ENCODE results near the gene RRP15.

Gene RRP15

DNA sequence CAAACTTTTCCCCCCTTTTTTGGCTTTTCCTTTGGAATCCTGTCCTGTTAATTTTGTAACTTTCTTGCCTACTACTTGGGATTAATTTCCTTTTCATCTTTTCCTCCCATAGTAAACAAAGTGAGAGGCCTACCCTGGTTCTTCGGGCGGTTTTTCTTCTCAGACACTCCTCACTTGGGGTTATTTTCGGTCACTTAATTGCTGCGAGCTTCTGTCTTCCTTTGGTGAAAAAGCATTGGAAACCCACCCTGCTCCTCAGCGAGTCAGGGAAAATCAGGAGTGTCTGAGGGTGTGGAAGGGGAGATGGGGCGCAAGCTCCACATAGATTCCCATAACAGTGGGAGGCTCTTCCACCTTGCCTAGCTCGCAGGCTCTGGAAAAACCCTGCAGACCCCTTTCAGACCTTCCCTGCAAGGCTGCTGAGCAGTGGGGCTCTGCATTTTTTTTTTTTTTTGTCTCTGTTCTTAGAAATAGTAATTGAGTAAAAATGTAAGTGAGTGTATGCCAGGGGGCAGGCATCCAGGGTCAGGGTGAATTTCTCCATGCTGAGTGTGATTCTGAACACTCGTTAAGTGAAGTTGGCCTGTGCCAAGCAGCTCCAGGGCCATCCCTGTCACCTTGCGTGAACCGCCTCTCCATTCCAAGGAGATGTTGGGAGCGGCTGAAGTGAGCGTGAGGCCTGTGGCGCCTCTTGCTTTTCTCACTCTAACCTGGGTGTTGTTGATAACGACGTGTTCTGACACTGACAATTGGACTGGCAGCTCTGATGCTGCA, 80.3 kb downstream of the RRP15 start:
- H3K27ac ChIP-seq (ENCODE audit: low read length): no peak overlapping the region

DNA sequence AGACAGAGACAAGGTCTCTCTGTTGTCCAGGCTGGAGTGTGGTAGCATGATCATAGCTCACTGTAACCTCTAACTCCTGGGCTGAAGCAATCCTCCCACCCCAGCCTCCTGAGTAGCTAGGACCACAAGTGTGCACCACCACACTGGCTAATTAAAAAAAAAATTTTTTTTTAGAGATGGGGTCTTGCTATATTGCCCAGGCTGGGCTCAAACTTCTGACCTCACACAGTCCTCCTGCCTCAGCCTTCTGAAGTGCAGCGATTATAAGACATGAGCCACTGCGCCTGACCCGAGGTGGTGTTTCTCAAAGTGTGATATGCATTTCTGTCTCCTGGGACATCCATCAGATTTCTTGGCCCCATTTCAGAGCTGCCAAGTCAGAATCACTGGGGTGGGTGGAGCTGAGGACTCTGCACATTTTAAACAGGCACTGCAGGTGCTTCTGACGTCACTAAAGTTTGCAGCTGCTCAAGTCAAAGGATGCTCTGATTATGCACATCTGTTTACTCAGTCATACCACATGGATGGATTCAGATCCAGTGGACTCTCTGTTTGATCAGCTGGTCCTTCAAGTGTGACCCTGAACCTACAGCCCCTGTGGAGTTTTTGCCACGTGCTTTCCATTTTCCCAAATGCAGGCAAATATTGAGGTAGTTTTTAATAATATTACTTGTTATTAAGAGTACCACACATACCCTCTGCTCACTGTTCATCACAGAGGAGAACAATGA, 81.4 kb downstream of the RRP15 start:
- Histone ChIP-seq H3K27me3 (ENCODE audit: control insufficient read depth, insufficient read depth, low read length) (no peaks in the 10 kb centered on the region), H3K4me1 (ENCODE audit: control insufficient read depth, low read depth, low read length) (no peaks in the 10 kb centered on the region)

More for the DNA sequence above, 80.3 kb downstream of the RRP15 start:
- Histone ChIP-seq H3K4me1 (ENCODE audit: control insufficient read depth, low read depth, low read length) (no peaks in the 10 kb centered on the region), H3K4me3 (ENCODE audit: low read length) (no peak overlapping the region), H3K9ac (ENCODE audit: low read length) (no peak overlapping the region), H3K36me3 (ENCODE audit: control insufficient read depth, low read depth, low read length) (no peaks in the 10 kb centered on the region), H3K9me3 (ENCODE audit: control insufficient read depth, low read depth, low read length) (no peaks in the 10 kb centered on the region), H3K27me3 (ENCODE audit: control insufficient read depth, insufficient read depth, low read length) (no peaks in the 10 kb centered on the region)

DNA sequence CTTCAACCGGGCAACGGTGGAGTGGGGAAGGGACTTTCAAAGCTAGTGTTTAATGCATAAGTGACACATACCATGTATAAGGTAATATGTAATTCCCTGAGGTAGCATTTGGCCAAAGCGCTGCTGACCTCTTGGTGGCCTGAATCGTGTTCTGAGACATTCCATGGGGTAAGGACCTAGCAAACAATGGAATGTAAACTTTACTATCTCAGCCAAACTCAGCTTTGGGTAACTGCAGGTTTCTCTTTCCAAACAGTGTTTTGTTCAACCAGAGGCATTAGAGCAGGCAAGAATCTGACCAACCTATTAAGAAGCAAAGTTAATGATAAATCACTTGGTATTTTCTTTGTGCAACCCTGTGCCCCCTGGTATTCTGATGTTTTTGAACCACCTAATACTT, 82.0 kb downstream of the RRP15 start:
- H3K4me3 ChIP-seq (ENCODE audit: low read length): no peak overlapping the region
- H3K4me1 ChIP-seq (ENCODE audit: control insufficient read depth, low read depth, low read length): no peaks in the 10 kb centered on the region
- no peaks in the 10 kb centered on the region for H3K9me3 ChIP-seq (ENCODE audit: control insufficient read depth, low read depth, low read length)
- H3K9ac ChIP-seq (ENCODE audit: low read length): no peak overlapping the region
- H3K27me3 ChIP-seq (ENCODE audit: control insufficient read depth, insufficient read depth, low read length): no peaks in the 10 kb centered on the region
- no peaks in the 10 kb centered on the region for H3K36me3 ChIP-seq (ENCODE audit: control insufficient read depth, low read depth, low read length)
- H3K27ac ChIP-seq (ENCODE audit: low read length): no peak overlapping the region

More for the DNA sequence above, 81.4 kb downstream of the RRP15 start:
- no peak overlapping the region for H3K27ac ChIP-seq (ENCODE audit: low read length)
- no peak overlapping the region for H3K9ac ChIP-seq (ENCODE audit: low read length)
- H3K4me3 ChIP-seq (ENCODE audit: low read length): no peak overlapping the region
- H3K9me3 ChIP-seq (ENCODE audit: control insufficient read depth, low read depth, low read length): no peaks in the 10 kb centered on the region
- H3K36me3 ChIP-seq (ENCODE audit: control insufficient read depth, low read depth, low read length): no peaks in the 10 kb centered on the region

DNA sequence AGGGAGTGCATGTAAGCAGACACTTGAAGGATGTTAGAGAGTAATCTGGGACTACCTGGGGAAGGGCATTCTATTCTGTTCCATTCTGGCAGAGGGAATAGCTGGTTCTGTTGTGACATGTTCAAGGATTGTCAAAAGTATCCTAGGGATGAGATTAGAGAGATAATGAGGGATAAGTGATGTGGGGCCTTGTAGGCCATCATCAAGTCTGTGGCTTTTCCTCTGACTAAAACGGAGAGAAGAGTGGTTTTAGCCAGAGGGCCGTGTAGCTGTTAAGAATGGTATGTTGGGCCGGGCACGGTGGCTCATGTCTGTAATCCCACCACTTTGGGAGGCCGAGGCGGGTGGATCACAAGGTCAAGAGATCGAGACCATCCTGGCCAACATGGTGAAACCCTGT, 83.6 kb downstream of the RRP15 start:
- H3K9ac ChIP-seq (ENCODE audit: low read length): no peak overlapping the region
- no peaks in the 10 kb centered on the region for H3K9me3 ChIP-seq (ENCODE audit: control insufficient read depth, low read depth, low read length)
- H3K4me1 ChIP-seq (ENCODE audit: control insufficient read depth, low read depth, low read length): no peaks in the 10 kb centered on the region
- H3K36me3 ChIP-seq (ENCODE audit: control insufficient read depth, low read depth, low read length): no peaks in the 10 kb centered on the region
- H3K27ac ChIP-seq (ENCODE audit: low read length): no peak overlapping the region
- no peak overlapping the region for H3K4me3 ChIP-seq (ENCODE audit: low read length)
- H3K27me3 ChIP-seq (ENCODE audit: control insufficient read depth, insufficient read depth, low read length): no peaks in the 10 kb centered on the region

DNA sequence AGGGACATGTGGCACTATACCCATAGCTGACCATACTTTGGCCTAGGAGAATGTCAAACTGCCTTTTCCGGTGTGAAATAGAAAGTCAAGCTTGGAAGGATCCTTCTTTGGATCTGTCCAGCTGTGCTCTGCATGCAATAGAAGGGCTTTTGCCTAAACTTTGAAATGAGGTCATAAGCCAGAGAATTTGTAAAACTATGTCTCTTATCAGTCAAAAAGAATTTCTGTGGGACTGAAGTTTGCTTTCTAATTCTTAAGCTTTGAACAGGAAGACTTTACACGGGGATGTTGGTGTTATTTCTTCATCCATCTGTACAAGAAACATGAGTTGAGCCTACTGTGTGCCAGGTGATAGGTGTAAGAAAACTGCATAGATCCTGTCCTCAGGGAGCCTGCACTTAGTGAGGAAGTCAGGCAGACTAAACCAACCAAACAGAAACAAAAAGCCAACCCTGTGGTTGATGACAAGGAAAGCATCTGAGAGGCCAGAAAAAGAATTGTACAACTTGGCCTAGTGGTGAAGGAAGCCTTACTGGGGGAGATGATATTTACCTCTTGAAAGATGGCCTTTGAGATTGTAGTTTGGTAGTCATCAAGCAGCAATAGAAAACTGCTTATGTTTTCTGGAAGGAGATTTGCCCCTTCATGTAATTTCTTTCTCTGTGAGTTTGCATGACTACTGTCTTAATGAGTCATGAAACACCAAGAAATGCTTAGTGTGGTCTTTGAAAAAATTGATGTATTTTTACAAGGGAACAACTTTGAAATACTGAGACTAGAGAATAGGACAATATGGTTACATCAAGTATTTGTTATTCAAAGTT, 84.8 kb downstream of the RRP15 start:
- H3K9me3 ChIP-seq (ENCODE audit: control insufficient read depth, low read depth, low read length): no peaks in the 10 kb centered on the region
- H3K4me1 ChIP-seq (ENCODE audit: control insufficient read depth, low read depth, low read length): no peaks in the 10 kb centered on the region
- H3K27me3 ChIP-seq (ENCODE audit: control insufficient read depth, insufficient read depth, low read length): no peaks in the 10 kb centered on the region
- H3K4me3 ChIP-seq (ENCODE audit: low read length): no peak overlapping the region
- no peak overlapping the region for H3K27ac ChIP-seq (ENCODE audit: low read length)
- no peak overlapping the region for H3K9ac ChIP-seq (ENCODE audit: low read length)
- H3K36me3 ChIP-seq (ENCODE audit: control insufficient read depth, low read depth, low read length): no peaks in the 10 kb centered on the region

DNA sequence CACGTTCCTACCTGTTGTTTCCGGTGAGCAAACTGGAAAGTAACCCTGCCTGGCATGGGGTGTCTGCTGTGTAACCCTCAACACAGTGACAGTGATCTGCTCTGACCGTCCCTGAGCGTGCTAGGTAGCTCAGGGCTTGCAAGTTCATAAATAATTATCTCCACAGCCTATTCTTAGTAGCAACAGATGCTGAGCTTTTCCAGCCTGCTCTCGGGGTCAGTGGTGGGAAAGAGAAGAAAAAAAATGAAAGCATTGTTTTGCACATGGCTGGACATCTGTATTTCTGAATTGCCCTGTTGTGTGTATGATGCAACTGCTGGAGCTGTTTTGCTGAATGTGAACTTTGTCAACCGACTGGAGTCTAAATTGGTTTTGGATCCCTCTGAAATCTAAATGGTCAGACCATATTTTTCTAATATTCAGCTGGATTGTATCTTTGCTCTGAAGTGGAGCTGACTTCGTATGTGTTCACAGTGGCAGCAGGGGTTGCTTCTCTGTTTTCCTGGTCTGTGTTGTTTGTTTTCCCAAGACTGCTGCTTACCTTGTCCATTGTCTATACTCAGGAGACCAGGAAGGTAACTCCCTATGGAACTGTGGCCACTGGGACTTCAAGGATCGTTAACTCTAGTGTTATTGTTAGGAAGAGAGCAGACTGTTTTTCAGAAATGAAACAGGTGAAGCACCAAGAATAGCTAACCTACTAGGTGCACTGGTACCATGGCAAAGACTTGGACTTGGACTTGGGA, 87.0 kb downstream of the RRP15 start:
- H3K4me3 ChIP-seq (ENCODE audit: low read length): no peak overlapping the region
- no peaks in the 10 kb centered on the region for H3K27me3 ChIP-seq (ENCODE audit: control insufficient read depth, insufficient read depth, low read length)
- H3K9me3 ChIP-seq (ENCODE audit: control insufficient read depth, low read depth, low read length): no peaks in the 10 kb centered on the region
- no peak overlapping the region for H3K9ac ChIP-seq (ENCODE audit: low read length)
- H3K4me1 ChIP-seq (ENCODE audit: control insufficient read depth, low read depth, low read length): no peaks in the 10 kb centered on the region
- no peak overlapping the region for H3K27ac ChIP-seq (ENCODE audit: low read length)
- no peaks in the 10 kb centered on the region for H3K36me3 ChIP-seq (ENCODE audit: control insufficient read depth, low read depth, low read length)

DNA sequence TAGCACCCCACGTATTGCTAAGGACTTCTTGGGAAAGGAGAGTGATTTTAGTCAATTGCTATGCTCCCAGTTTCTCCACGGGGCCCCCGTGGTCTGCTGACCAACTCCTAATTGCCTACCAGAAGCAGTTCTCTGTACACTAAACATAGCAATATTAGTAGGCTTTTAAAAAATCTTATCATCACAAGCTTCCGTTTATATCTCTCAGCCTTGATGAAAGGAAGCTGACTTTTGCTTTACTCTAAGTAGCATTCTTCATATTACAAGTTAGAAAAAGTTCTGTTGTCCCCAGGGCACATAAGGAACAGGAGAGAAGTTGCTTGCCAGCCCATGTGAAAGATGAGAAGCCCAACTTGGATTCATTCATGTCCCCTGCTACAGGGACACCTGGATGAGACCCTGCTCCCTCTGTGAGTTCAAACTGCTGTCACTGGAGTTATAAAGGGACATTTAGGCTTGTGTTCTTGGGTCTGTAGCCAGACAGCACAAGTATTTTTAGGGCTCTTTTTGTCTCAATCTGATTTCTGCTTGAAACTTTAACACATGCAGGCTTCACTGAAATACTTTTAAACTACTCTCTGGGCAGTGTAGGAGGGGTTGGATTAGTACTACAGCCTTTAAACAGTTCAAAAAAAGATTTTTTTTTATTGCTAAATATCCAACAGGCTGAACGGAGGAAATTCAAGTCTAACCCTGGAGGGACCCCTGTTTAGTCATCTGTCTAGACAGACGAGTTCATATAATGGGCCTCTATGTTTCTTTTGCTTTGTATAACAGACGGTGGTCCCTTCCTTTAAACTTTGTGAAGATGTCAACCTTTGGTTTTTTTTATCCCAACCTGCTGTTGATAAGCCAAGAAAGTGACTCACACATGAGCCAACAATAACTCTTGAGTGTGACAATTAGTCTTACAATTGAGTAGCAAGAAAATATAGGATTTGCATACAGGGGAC, 89.6 kb downstream of the RRP15 start:
- Histone ChIP-seq H3K9me3 (ENCODE audit: control insufficient read depth, low read depth, low read length) (no peaks in the 10 kb centered on the region), H3K9ac (ENCODE audit: low read length) (no peak overlapping the region), H3K4me1 (ENCODE audit: control insufficient read depth, low read depth, low read length) (no peaks in the 10 kb centered on the region), H3K4me3 (ENCODE audit: low read length) (no peak overlapping the region), H3K36me3 (ENCODE audit: control insufficient read depth, low read depth, low read length) (no peaks in the 10 kb centered on the region), H3K27me3 (ENCODE audit: control insufficient read depth, insufficient read depth, low read length) (no peaks in the 10 kb centered on the region), H3K27ac (ENCODE audit: low read length) (no peak overlapping the region)

DNA sequence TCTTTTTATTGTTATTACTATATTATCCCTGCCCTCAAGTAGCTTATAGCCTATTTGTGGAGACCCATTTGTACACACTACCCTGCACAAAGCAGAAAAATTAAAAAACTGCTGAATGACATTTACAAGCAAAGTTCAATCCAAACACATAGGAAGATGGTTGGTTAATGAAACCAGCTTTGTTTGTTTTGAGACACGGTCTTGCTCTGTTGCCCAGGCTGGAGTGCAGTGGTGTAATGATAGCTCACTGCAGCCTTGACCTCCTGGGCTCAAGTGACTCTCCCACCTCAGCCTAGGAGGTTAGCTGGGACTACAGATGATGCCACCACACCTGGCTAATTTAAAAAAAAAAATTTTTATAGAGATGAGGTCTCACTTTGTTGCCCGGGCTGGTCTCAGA, 91.6 kb downstream of the RRP15 start:
- no peaks in the 10 kb centered on the region for H3K9me3 ChIP-seq (ENCODE audit: control insufficient read depth, low read depth, low read length)
- no peak overlapping the region for H3K4me3 ChIP-seq (ENCODE audit: low read length)
- H3K27ac ChIP-seq (ENCODE audit: low read length): no peak overlapping the region
- H3K4me1 ChIP-seq (ENCODE audit: control insufficient read depth, low read depth, low read length): no peaks in the 10 kb centered on the region
- H3K27me3 ChIP-seq (ENCODE audit: control insufficient read depth, insufficient read depth, low read length): no peaks in the 10 kb centered on the region
- H3K36me3 ChIP-seq (ENCODE audit: control insufficient read depth, low read depth, low read length): no peaks in the 10 kb centered on the region
- no peak overlapping the region for H3K9ac ChIP-seq (ENCODE audit: low read length)

DNA sequence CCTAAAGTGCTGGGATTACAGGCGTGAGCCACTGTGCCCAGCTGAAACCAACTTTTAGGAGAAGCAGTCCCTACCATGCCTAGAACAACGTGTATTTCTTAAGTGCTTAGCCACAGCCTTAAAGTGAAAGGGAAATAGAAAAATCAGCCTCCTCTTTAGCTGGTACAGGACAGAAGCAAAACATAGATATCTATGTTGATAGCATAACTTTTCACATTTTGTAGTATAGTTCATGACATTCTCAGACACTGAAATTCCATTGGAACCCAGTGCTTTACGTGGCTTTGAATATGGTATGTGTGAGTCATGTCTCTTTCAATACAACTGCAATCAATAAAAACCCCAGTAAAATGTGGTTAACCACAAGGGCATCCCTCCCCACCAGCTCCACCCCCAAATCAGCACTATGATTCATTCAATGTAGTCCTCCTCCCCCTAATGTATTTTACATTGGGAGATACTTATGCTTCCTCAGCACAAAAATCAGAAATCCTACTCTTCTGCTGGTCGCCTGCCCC, 92.1 kb downstream of the RRP15 start:
- H3K27ac ChIP-seq (ENCODE audit: low read length): no peak overlapping the region
- no peak overlapping the region for H3K4me3 ChIP-seq (ENCODE audit: low read length)
- no peaks in the 10 kb centered on the region for H3K36me3 ChIP-seq (ENCODE audit: control insufficient read depth, low read depth, low read length)
- H3K9me3 ChIP-seq (ENCODE audit: control insufficient read depth, low read depth, low read length): no peaks in the 10 kb centered on the region
- no peaks in the 10 kb centered on the region for H3K4me1 ChIP-seq (ENCODE audit: control insufficient read depth, low read depth, low read length)
- H3K9ac ChIP-seq (ENCODE audit: low read length): no peak overlapping the region
- no peaks in the 10 kb centered on the region for H3K27me3 ChIP-seq (ENCODE audit: control insufficient read depth, insufficient read depth, low read length)
